Cardiac septum (tissue), 1 donor: ENCODE results near the gene OCRL. TPM values are rescaled to one million over a fixed set of nuclear protein-coding genes. Genes with fewer than 3 reads are reported as not detected.

Experiments used
- DNase-seq: peaks from one replicate; pipeline ENCODE4 v3.0.0-alpha.2; 2020; ENCODE audit warnings: low spot score
- intact Hi-C: fragments of 100-400 bp; cut with DNase I; formaldehyde crosslinking; loops from one replicate; pipeline ENCODE4 v1.14.0; 2022
- total RNA-seq: library from RNA; stranded (reverse); fragmentation: NEBNext Ultra II Directional; extraction: Animal tissue kit (Norgen Biotek cat#: 25700); gene quantifications from one replicate; pipeline ENCODE4 v1.2.1, GENCODE V29; 2021
- donor health status: DM: no; HTN: no; CAD: no.

OCRL gene
- total RNA-seq, 1 donor from 2014 or later: 9.0 TPM

- DNase-seq: no peak
- intact Hi-C loops: no loop called here
These were observed 36.5 kb downstream of the OCRL start for GRCh38 chrX:129576539-129576938.

DNA sequence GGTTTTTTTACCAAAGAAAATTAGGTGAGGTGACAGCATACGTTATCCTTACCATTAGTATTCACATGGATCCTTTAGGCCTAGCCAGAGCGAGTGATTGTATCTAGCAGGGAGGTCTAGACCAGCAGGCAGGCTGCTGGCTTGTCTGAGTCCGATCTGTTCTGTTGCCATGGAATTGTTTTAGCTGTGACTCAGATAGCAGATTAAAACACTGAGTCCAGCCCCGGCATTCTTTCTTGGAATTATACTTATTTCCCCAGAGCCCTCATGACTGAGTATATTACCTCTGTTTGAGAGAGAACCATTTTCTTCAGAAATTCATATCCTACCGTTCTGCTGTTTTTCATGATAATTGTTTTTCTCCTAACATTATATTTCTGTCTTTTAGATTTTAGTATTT lies 37.4 kb downstream of the OCRL start:
- intact Hi-C loops: no loop called here
- DNase-seq: no peak

DNA sequence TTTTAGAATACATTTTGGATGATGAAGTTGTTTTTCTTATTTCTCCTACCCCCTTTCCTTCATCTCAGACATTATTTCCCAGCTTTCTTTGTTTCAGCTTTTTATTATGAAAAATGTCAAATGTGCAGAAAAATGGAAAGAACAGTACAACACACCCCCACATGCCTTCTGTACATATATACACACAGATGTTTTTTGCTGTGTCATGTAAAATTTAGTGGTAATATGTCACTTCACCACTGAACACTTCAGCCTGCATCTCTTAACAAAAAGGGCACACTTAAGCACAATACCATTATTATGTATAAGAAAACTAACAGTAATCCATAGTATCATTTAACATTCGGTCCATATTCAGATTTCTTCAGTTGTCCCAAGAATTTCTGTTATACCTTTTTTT lies 37.8 kb downstream of the OCRL start:
- intact Hi-C loops: no loop called here
- DNase-seq: no peak

DNA sequence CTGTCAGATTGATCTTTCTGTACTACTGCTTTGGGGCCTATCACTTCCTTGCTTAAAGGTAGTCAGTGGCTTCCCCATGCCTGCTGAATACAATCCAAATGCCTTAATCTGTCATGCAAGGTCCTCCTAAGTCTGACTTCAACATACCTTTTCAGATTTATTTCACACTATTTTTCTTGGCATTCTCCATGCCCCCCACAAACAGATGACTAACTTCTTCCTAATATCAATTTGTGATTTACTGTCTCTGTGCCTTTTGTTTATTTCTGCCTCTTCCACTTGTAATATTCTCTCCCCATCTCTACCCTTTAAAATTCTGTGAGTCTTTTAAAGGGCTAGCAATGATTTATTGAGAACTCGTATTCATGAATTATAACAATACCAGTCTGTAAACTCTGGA lies 41.8 kb downstream of the OCRL start:
- intact Hi-C loops: no loop called here
- no peak for DNase-seq

- DNase-seq: no peak
- intact Hi-C loops: no loop called here
These were observed 45.1 kb downstream of the OCRL start for GRCh38 chrX:129585167-129585566.

DNA sequence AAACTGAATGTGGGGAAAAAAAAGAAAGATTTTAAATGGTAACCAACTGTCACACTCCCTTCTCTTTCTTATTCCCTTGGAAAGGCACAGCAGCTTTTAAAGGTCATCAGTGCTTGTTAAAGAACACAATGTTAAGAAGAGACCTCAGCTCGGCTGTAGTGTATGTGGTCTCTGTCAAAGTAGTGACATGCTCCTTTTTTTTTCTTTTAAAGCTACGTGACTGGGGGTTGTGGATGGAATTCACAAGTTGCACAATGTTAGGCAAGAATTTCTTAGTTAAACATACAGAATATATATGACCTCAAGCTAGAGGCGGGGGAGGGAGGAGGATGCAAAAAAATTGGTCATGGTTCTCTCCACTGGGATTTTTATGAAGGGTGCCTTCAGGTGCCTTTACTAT lies 45.6 kb downstream of the OCRL start:
- intact Hi-C loops: no loop called here
- no peak for DNase-seq

DNA sequence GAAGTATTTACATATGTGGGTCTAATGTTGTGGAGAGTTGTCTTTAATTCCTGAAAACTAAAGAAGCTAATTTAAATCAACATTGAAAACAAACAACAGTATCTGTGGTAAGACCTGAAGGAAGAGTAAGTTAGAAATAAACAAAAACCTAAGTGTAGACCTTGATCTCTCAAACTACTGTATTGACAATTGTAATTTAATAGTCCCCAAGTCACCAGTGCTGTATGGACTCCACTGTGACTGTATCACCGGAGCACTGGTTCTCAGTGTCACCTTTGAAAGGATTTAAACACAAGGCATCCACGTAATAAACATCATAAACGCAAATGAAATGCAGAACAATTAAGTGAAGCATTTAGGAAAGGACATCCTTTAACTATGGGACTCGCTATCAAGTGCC lies 46.4 kb downstream of the OCRL start:
- no peak for DNase-seq
- intact Hi-C loops: no loop called here

GRCh38 chrX:129590596-129590995 lies 50.5 kb downstream of the OCRL start:
- no peak for DNase-seq
- intact Hi-C loops: no loop called here

- intact Hi-C loops: no loop called here
- no peak for DNase-seq
These were observed 53.1 kb downstream of the OCRL start for GRCh38 chrX:129593137-129593536.

DNA sequence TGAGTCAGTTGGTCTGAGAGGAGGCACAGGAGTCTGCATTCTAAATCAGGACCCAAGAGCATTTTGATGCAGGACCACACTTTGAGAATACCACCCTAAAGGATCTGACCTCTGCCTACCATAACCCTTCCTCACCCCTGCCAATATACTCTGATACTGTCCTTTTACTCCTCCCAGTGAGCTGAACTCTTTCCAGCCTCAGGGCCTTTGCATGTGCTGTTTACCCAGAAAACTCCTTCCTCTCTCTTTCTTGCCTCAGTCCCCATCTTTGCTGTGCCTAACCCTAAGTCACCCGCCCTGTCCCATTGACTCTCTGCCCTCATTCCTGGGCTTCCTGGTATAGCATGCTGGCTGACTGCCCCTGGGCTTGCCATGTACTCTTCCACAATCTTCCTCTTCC lies 54.7 kb downstream of the OCRL start:
- intact Hi-C loops: no loop called here
- no peak for DNase-seq

DNA sequence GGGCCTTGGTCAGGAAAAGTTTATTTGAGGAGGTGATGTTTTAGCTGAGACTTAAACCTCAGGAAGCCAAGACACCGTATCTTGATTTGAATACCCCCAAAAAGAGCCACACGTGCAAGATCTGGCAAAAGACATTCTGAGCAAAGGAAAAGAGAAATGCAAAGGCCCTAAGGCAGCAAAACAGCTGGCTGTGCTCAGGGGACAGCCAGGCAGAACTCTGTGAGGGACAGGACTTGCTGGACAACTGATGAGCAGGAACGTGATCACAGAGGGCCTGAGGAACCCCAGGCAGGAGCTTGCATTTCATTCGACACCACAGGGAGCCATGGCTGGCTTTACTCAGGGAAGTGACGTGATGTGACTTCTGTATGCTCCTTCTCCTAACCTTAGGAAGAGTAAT lies 56.0 kb downstream of the OCRL start:
- intact Hi-C loops: no loop called here
- no peak for DNase-seq

DNA sequence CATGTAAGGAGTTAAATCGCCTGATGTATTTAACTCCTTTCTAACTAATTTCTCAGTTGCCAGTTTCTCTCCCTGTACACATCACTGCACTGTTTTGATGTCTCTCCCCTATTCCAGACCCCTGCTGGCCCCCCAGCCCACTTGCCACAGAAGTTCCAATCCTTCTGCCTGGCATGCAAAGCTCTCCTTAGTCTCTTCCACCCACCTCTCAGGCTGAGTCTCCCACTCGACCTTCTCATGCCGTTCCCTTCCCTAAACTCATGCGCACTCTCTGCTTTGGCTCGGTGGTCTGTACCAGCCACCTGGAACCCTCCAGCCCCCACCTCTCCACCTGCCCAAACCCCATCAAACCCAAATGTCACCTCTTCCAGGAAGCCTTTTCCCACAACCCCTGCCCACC lies 57.8 kb downstream of the OCRL start:
- DNase-seq: no peak
- intact Hi-C loops: no loop called here

GRCh38 chrX:129599499-129599898 lies 59.4 kb downstream of the OCRL start:
- intact Hi-C loops: no loop called here
- no peak for DNase-seq

GRCh38 chrX:129599996-129600395 lies 59.9 kb downstream of the OCRL start:
- intact Hi-C loops: loop anchor here (5.0 to 10.0 kb wide), 2 partner anchors 305 to 462 kb away; partner anchors contain the start of gene UTP14A
- DNase-seq: no peak

DNA sequence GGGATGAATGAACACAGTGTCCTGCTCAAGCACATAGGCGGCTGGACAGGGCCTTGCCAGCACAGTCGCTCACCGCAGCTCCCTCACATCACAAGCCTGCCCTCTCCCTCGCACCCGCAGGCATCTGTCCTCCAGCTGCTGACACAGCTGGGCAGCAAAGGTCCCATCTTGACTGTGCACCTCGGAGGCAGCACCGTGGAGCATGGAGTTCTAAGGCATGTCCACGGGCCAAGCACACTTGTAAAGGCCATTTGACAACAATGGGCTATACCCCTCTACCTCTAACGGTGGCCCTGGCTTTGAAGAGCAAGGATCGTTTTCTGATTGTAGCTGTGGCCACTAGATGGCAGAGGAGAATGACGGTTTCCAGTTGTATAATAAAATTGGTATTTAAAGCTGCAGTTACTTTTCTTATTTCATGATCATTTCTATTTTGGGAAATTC lies 60.9 kb downstream of the OCRL start:
- no peak for DNase-seq
- intact Hi-C loops: loop anchor here (5.0 to 10.0 kb wide), 2 partner anchors 304 to 461 kb away; partner anchors contain the start of gene UTP14A

- no peak for DNase-seq
- intact Hi-C loops: loop anchor here (2.0 to 10.0 kb wide), 4 partner anchors 118 to 1310 kb away; partner anchors contain the start of gene UTP14A
These were observed 66.9 kb downstream of the OCRL start for GRCh38 chrX:129606918-129607317.

DNA sequence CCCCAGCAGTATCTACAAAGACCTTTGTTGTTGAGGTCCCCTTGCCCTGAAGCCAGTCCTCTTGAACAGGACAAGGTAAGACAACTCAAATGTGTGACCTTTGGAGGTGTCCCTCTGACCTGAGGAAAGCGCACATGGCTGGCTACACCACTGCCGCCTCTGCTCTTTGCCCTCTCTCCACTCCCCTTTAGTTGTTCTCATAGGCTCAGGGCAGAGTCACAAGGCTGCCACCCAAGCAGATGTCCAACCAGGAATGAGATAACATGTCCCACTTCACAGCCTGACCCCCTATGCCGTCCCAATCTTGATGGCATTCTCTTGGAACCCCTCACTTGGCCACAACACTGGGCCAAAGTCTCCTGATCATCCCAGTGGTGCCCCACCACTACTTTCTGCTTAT lies 68.4 kb downstream of the OCRL start:
- intact Hi-C loops: loop anchor here (5.0 to 10.0 kb wide), 3 partner anchors 214 to 1309 kb away; partner anchors contain the start of gene UTP14A
- DNase-seq: no peak

DNA sequence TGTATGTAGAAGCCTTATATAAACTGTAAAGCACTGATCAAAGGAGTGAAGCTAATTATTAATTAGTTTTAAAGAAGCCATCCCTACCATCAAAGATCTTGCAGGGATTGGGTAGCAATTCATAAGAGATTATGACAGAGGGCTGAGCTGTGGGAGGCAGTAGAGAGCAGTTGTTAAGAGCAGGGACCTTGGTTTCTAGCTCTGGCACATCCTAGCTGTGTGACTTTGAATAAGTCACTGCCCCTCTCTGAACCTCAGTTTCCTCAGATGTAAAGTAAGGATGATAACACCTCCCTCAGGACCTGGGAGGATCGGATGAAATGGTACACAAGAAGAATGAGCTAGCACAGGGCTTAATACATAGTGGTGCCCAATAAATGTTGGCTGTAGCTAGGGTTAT lies 69.3 kb downstream of the OCRL start:
- intact Hi-C loops: loop anchor here (5.0 to 10.0 kb wide), 3 partner anchors 213 to 1308 kb away; partner anchors contain the start of gene UTP14A
- no peak for DNase-seq

- no peak for DNase-seq
- intact Hi-C loops: no loop called here
These were observed 72.3 kb downstream of the OCRL start for GRCh38 chrX:129612396-129612795.

- intact Hi-C loops: no loop called here
- no peak for DNase-seq
These were observed 73.5 kb downstream of the OCRL start for GRCh38 chrX:129613596-129613995.

DNA sequence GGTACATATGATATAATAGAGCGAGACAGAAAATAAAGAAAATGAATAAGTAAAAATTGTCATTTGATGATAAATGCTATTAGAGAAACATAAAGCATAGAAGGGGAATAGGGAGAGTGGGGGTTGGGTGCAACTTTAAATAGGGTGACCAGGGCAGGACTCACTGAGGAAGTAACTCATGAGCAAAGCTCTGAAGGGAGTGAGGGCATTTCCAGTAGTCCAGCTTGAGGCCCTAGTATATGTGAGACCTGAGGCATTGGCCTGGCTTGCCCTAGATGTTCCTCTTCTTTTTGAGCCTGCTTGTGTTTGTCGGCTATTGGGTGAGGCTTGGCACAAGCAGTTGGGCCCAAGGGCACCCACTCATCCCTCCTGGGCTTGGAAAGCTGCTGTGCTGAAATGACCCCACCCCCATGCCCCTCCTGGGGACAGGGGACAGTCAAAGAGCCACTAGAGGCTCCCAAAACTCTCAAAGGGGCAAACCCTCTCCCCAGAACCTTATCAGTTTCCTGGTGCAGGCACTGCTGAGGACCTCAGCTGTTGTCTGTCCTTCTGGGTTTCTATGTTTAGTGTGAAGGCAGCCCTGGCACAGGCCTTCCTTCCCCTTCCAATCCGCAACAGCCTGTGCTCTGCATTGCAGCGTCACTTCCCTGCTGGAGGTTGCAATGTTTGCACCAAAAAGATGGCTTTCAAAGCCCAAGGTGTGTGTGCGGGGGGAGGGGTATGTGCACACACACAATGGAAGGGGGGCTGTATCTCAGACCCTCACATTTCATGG lies 74.6 kb downstream of the OCRL start:
- DNase-seq: no peak
- intact Hi-C loops: no loop called here
